IMR-90 (cell line): ENCODE data around the gene CD28.

Experiments
- CTCF ChIP-seq: conservative IDR thresholded peaks from 2 replicates; pipeline ENCODE4 v1.5.1; 2012; ENCODE audit warnings: mild to moderate bottlenecking, low read depth, low read length, improper control_type of control experiment
- MXI1 ChIP-seq: IDR thresholded peaks from 2 replicates; pipeline ENCODE4 v1.6.1; 2012; ENCODE audit warnings: low read depth, mild to moderate bottlenecking, low read length, moderate library complexity, borderline replicate concordance
- NFE2L2 ChIP-seq: fragments of 150-350 bp; IDR thresholded peaks from 2 replicates; pipeline ENCODE4 v1.6.1; 2016; ENCODE audit warnings: low read depth, mild to moderate bottlenecking, low read length
- POLR2A ChIP-seq: IDR thresholded peaks from 2 replicates; pipeline ENCODE4 v1.6.1; 2012; ENCODE audit warnings: mild to moderate bottlenecking, low read depth, low read length

- TF ChIP-seq POLR2A (no peak), CTCF (no peak), MXI1 (no peak), NFE2L2 (no peak)
Observed at GRCh38 chr2:203689426-203690116, 16.9 kb upstream of the CD28 start.
